Measurements from ENCODE around the gene KCP. TPM values are rescaled to one million over a fixed set of nuclear protein-coding genes. Genes with fewer than 3 reads are reported as not detected.

Gene KCP
- total RNA-seq, 1 experiment from 2014 or later: 5.3 TPM

DNA sequence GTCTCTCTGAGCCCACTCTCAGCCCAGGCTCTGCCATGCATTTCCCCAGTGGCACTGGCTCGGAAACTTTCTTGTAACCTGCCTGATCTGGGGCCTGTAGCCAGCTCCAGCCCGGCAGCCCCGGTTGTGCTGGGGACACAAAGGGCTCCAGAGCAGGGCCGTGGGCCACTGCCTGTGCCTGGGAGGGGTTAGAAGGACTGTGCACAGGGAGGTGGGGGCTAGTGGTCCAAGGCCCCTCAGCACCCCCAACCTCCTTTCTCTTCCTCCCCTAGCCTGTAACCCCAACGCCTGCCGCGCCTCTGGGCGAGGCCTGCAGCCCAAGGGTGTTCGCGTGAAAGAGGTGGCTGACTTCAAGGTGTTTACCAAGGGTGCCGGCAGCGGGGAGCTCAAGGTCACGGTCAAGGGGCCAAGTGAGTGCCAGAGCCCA, 70.7 kb downstream of the KCP start:
- Histone ChIP-seq H3K9ac (ENCODE audit: extremely low read depth, insufficient read length, low read length) (no peak overlapping the region), H3K27ac (ENCODE audit: insufficient read length, low read depth, low read length) (no peak overlapping the region), H2BK120ac (ENCODE audit: low read depth, low read length, poor library complexity, severe bottlenecking) (no peak overlapping the region), H4K5ac (ENCODE audit: insufficient read length, low read depth, low read length) (no peak overlapping the region), H2BK15ac (ENCODE audit: low read depth, low read length) (no peak overlapping the region), H3K23ac (ENCODE audit: insufficient read length, low read depth, low read length) (no peak overlapping the region), H4K20me1 (ENCODE audit: control insufficient read depth, insufficient read depth, insufficient read length) (no peaks in the 10 kb centered on the region), H4K8ac (replicated peaks; ENCODE audit: insufficient read length, low read depth, low read length) (no peak overlapping the region), H3T11ph (ENCODE audit: low read length) (no peak overlapping the region), H3K27me3 (ENCODE audit: insufficient read depth, low read length) (0 out of 2 replicates have a peak, but pooled peaks cover 1% of the 10 kb centered on the region), H2BK20ac (ENCODE audit: low read depth, low read length, poor library complexity, severe bottlenecking) (no peak overlapping the region), H3K9me3 (ENCODE audit: control insufficient read depth, low read depth, low read length) (no peaks in the 10 kb centered on the region), H3K4ac (ENCODE audit: low read depth, low read length) (no peak overlapping the region), H3K23me2 (ENCODE audit: insufficient read length, low read depth, low read length, poor library complexity, severe bottlenecking) (no peaks in the 10 kb centered on the region), H3K79me1 (ENCODE audit: insufficient read depth, low read depth, low read length, poor library complexity, severe bottlenecking) (no peaks in the 10 kb centered on the region), H3K56ac (ENCODE audit: insufficient read length, low read depth, low read length) (no peak overlapping the region), H2AK5ac (ENCODE audit: insufficient read length, low read length) (no peak overlapping the region), H2BK12ac (ENCODE audit: insufficient read length, low read depth, low read length) (no peak overlapping the region), H4K91ac (ENCODE audit: insufficient read length, low read depth, low read length) (no peak overlapping the region), H3K18ac (ENCODE audit: insufficient read length, low read depth, low read length) (no peak overlapping the region), H2AFZ (ENCODE audit: low read length) (no peak overlapping the region), H3K4me2 (ENCODE audit: insufficient read depth, insufficient read length, low read length) (no peak overlapping the region), H3K4me1 (ENCODE audit: insufficient read depth, low read length) (no peaks in the 10 kb centered on the region), H2BK5ac (ENCODE audit: insufficient read length, low read length) (no peak overlapping the region), H3K79me2 (ENCODE audit: insufficient read depth, low read length) (no peaks in the 10 kb centered on the region), H3K14ac (ENCODE audit: insufficient read depth, low read length) (no peak overlapping the region)
- no CpG with 5 or more reads among the region's 13 CpGs for WGBS (ENCODE audit: extremely low coverage, insufficient read length, low lambda C conversion rate)
- Mint-ChIP-seq H3K9me3 (no peaks in the 10 kb centered on the region), H3K4me3 (no peak overlapping the region), H3K27me3 (ENCODE audit: low read depth) (no peaks in the 10 kb centered on the region), H3K36me3 (ENCODE audit: insufficient read depth in 1 of 3, low read depth in 3 of 3) (peaks cover 0 to 6% (median 0%) of the 10 kb centered on the region in 3 experiments; a peak in 2 of 7 replicates), H3K27ac (no peak overlapping the region), H3K4me1 (peaks cover 2 to 16% of the 10 kb centered on the region in 2 experiments)
- no peak for DNase-seq
- TF ChIP-seq, protein P1, sequence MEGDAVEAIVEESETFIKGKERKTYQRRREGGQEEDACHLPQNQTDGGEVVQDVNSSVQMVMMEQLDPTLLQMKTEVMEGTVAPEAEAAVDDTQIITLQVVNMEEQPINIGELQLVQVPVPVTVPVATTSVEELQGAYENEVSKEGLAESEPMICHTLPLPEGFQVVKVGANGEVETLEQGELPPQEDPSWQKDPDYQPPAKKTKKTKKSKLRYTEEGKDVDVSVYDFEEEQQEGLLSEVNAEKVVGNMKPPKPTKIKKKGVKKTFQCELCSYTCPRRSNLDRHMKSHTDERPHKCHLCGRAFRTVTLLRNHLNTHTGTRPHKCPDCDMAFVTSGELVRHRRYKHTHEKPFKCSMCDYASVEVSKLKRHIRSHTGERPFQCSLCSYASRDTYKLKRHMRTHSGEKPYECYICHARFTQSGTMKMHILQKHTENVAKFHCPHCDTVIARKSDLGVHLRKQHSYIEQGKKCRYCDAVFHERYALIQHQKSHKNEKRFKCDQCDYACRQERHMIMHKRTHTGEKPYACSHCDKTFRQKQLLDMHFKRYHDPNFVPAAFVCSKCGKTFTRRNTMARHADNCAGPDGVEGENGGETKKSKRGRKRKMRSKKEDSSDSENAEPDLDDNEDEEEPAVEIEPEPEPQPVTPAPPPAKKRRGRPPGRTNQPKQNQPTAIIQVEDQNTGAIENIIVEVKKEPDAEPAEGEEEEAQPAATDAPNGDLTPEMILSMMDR (conservative IDR thresholded peaks at IDR 0.05): no peak
